IMR-90 (cell line): ENCODE data around the gene ABI3BP. TPM values are rescaled to one million over a fixed set of nuclear protein-coding genes. Genes with fewer than 3 reads are reported as not detected.

Experiments used
- ATAC-seq: fragments of 200-7000 bp; cut with Tn5 transposase; 2 replicates; pipeline ENCODE4 v1.9.1; 2020; ENCODE audit warnings: low read depth, mild to moderate bottlenecking, moderate library complexity
- BruUV-seq: library from RNA; stranded (reverse); fragments of 400-500 nt; replicated peaks from 2 replicates; lab custom pipeline; 2021; lab: Mats Ljungman, UMichigan
- CTCF ChIA-PET: fragments of 300-600 bp; formaldehyde crosslinking; extraction: SDS; loops from one replicate; lab custom pipeline; 2021; ENCODE audit warnings: antibody characterized with exemption; lab: Yijun Ruan, JAX
- POLR2A ChIA-PET: fragments of 300-600 bp; sonication (Branson Sonifier 250); formaldehyde crosslinking; loops from one replicate; lab custom pipeline; 2022; ENCODE audit warnings: antibody characterized with exemption; ENCODE audit not compliant: unreplicated experiment; lab: Charles Lee
- DNase-seq: peaks from one replicate; pipeline ENCODE4 v3.0.0; 2013
- H2AFZ ChIP-seq: replicated peaks from 2 replicates; pipeline ENCODE3; 2013; ENCODE audit warnings: low read length, mild to moderate bottlenecking; ENCODE audit not compliant: poor library complexity
- H2AK5ac ChIP-seq: 2 replicates; pipeline ENCODE4 v1.6.1; 2013; ENCODE audit warnings: low read depth, low read length, inconsistent platforms
- H2AK9ac ChIP-seq: replicated peaks from 2 replicates; pipeline ENCODE3; 2013; ENCODE audit warnings: mild to moderate bottlenecking, low read depth, low read length, moderate library complexity; ENCODE audit not compliant: poor library complexity
- H2BK120ac ChIP-seq: 2 replicates; pipeline ENCODE4 v1.6.1; 2013; ENCODE audit warnings: low read depth, low read length, inconsistent platforms
- H2BK15ac ChIP-seq: 3 replicates; pipeline ENCODE4 v1.6.1; 2013; ENCODE audit warnings: low read depth, low read length, inconsistent platforms
- H2BK20ac ChIP-seq: 2 replicates; pipeline ENCODE4 v1.6.1; 2013; ENCODE audit warnings: low read depth, mild to moderate bottlenecking, inconsistent platforms, low read length, moderate library complexity
- H2BK5ac ChIP-seq: 2 replicates; pipeline ENCODE4 v1.6.1; 2013; ENCODE audit warnings: mild to moderate bottlenecking, low read depth, low read length, inconsistent platforms; ENCODE audit not compliant: poor library complexity, severe bottlenecking
- H3K14ac ChIP-seq: replicated peaks from 2 replicates; pipeline ENCODE4 v1.6.1; 2013; ENCODE audit warnings: low read depth, low read length, inconsistent platforms
- H3K18ac ChIP-seq: 2 replicates; pipeline ENCODE4 v1.6.1; 2013; ENCODE audit warnings: low read depth, low read length, control low read depth
- H3K23ac ChIP-seq: 2 replicates; pipeline ENCODE4 v1.6.1; 2013; ENCODE audit warnings: low read depth, low read length, inconsistent platforms
- H3K27ac ChIP-seq: 2 replicates; pipeline ENCODE4 v1.5.1; 2013; ENCODE audit warnings: mild to moderate bottlenecking, control low read depth, low read length; ENCODE audit not compliant: insufficient read depth
- H3K27me3 ChIP-seq: 2 replicates; pipeline ENCODE4 v1.6.1; 2013; ENCODE audit warnings: low read length; ENCODE audit not compliant: control insufficient read depth, insufficient read depth
- H3K36me3 ChIP-seq: 2 replicates; pipeline ENCODE4 v1.6.1; 2013; ENCODE audit warnings: low read length, mixed read lengths; ENCODE audit not compliant: control insufficient read depth, insufficient read depth
- H3K4ac ChIP-seq: 2 replicates; pipeline ENCODE4 v1.6.1; 2013; ENCODE audit warnings: low read depth, low read length, inconsistent platforms
- H3K4me1 ChIP-seq: 2 replicates; pipeline ENCODE4 v1.6.1; 2013; ENCODE audit warnings: low read length, mixed read lengths; ENCODE audit not compliant: control insufficient read depth, insufficient read depth
- H3K4me2 ChIP-seq: 2 replicates; pipeline ENCODE4 v1.6.1; 2013; ENCODE audit warnings: low read depth, mild to moderate bottlenecking, control low read depth, low read length, moderate library complexity
- H3K4me3 ChIP-seq: 2 replicates; pipeline ENCODE4 v1.5.1; 2013; ENCODE audit warnings: low read depth, mild to moderate bottlenecking, control low read depth, low read length, moderate library complexity; ENCODE audit not compliant: insufficient read depth
- H3K56ac ChIP-seq: 2 replicates; pipeline ENCODE4 v1.6.1; 2013; ENCODE audit warnings: low read length, inconsistent platforms; ENCODE audit not compliant: insufficient read depth; ENCODE audit errors: extremely low read depth
- H3K79me1 ChIP-seq, 2 experiments: 2 replicates each; pipeline ENCODE4 v1.6.1; 2013; ENCODE audit warnings: low read length in 2 of 2, inconsistent platforms in 1 of 2, low read depth in 1 of 2
- H3K9ac ChIP-seq: 2 replicates; pipeline ENCODE4 v1.6.1; 2013; ENCODE audit warnings: low read depth, low read length, control low read depth
- H3K9me1 ChIP-seq: 2 replicates; pipeline ENCODE4 v1.6.1; 2013; ENCODE audit warnings: low read length, inconsistent platforms; ENCODE audit not compliant: insufficient read depth
- H3K9me3 ChIP-seq: 2 replicates; pipeline ENCODE4 v1.6.1; 2013; ENCODE audit warnings: low read length; ENCODE audit not compliant: control insufficient read depth, insufficient read depth
- H4K20me1 ChIP-seq: 2 replicates; pipeline ENCODE4 v1.6.1; 2013; ENCODE audit warnings: low read length, inconsistent platforms; ENCODE audit not compliant: insufficient read depth
- H4K5ac ChIP-seq: 2 replicates; pipeline ENCODE4 v1.6.1; 2013; ENCODE audit warnings: mild to moderate bottlenecking, low read depth, low read length, control low read depth
- H4K8ac ChIP-seq, 2 experiments: 2 replicates each; pipeline ENCODE4 v1.6.1; 2013; ENCODE audit warnings: low read depth in 2 of 2, low read length in 2 of 2, control low read depth in 1 of 2, inconsistent platforms in 1 of 2
- H4K91ac ChIP-seq: 2 replicates; pipeline ENCODE4 v1.6.1; 2013; ENCODE audit warnings: low read depth, low read length, inconsistent platforms; ENCODE audit not compliant: insufficient read depth
- BHLHE40 ChIP-seq: fragments of 150-350 bp; IDR thresholded peaks from 2 replicates; pipeline ENCODE4 v1.6.1; 2016; ENCODE audit warnings: mild to moderate bottlenecking, low read depth, low read length
- CEBPB ChIP-seq: IDR thresholded peaks from 2 replicates; pipeline ENCODE4 v1.6.1; 2012; ENCODE audit warnings: low read depth, low read length, improper control_type of control experiment
- RAD21 ChIP-seq: IDR thresholded peaks from 2 replicates; pipeline ENCODE4 v1.6.1; 2012; ENCODE audit warnings: low read length, improper control_type of control experiment
- WGBS, 2 experiments: methylation state at CpG; one replicate each; pipeline versions ENCODE4 v1.1.5 to v1.1.7; 2013; ENCODE audit warnings: missing lambda C conversion rate in 2 of 2; ENCODE audit not compliant: insufficient read length in 1 of 2; ENCODE audit errors: extremely low coverage in 2 of 2; 5-methylcytosine and 5-hydroxymethylcytosine counted together
- dilution Hi-C: fragments of 300-500 bp; cut with HindIII; formaldehyde crosslinking; loops from one replicate; pipeline ENCODE4 v1.14.3; 2018; ENCODE audit warnings: low sequenced_read_pairs; ENCODE audit not compliant: unreplicated experiment
- in situ Hi-C: fragments of 300-500 bp; cut with MboI; formaldehyde crosslinking; loops from 3 replicates; pipeline ENCODE4 v1.14.3; 2019; ENCODE audit warnings: low sequenced_read_pairs, inconsistent platforms, mixed read lengths
- intact Hi-C: fragments of 100-400 bp; cut with micrococcal nuclease; formaldehyde crosslinking; loops from 2 replicates; pipeline ENCODE4 v1.10.0; 2022
- polyA plus RNA-seq, 3 experiments: library from polyadenylated mRNA; depleted of rRNA; stranded (reverse); fragments of >200 nt; gene quantifications; 2 replicates each; pipeline ENCODE4 v1.2.3, GENCODE V29; 2012; ENCODE audit warnings: low replicate concordance in 1 of 3
- total RNA-seq: library from RNA; depleted of rRNA; stranded (reverse); fragments of >200 nt; gene quantifications from 2 replicates; pipeline ENCODE4 v1.2.3, GENCODE V29; 2012

Gene ABI3BP
- total and polyA plus RNA-seq, 2 of the 4 experiments (the other 2 are of a cell fraction), result 3.0 to 26.7 TPM

DNA sequence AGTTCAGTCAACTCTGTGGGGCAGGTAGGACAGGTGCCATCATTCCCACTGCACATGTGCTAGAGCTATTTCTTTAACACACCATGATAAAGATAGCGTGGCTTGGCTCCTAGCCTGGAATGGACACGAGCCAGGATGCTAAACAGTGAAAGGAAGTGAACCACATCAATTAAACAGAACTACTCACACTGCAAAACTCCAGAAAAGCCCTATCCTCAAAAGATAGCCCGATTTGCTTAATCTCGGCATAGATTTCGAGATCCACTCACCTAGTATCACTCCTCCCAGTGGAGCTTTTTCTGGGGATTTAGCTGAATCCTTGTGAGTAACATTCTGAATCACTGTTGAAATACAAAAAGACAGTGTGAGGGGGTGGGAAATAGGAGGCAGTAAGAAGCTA lies 118.0 kb downstream of the ABI3BP start:
- Histone ChIP-seq H3K14ac (no peak overlapping the region), H3K4me2 (peak overlapping the region; percentile 32; the same call in 1 of the 2 replicates), H2AK5ac (no peak overlapping the region), H3K9ac (no peak overlapping the region), H4K91ac (no peak overlapping the region), H3K9me3 (no peaks in the 10 kb centered on the region), H3K79me1 (no peaks in the 10 kb centered on the region), H3K23ac (no peak overlapping the region), H4K5ac (no peak overlapping the region), H3K4ac (no peak overlapping the region), H2BK15ac (no peak overlapping the region), H3K4me1 (peaks cover 3% of the 10 kb centered on the region; the same call in 1 of the 2 replicates), H3K56ac (no peak overlapping the region), H4K20me1 (no peaks in the 10 kb centered on the region), H2AK9ac (no peak overlapping the region), H2AFZ (no peak overlapping the region), H3K9me1 (no peaks in the 10 kb centered on the region), H3K27me3 (peaks cover 2% of the 10 kb centered on the region; the same call in 1 of the 2 replicates), H3K4me3 (no peak overlapping the region), H3K27ac (no peak overlapping the region), H2BK120ac (no peak overlapping the region), H2BK20ac (no peak overlapping the region), H3K18ac (no peak overlapping the region), H2BK5ac (no peak overlapping the region), H3K36me3 (no peaks in the 10 kb centered on the region), H4K8ac (no peak overlapping the region)
- WGBS, 2 experiments, result no CpG with 5 or more reads among the region's 5 CpGs
- ChIA-PET CTCF (interaction anchor here (0.9 kb wide), 1 partner anchor 17 kb away, joined by 3 read pairs; no protein-coding TSS in a partner anchor), POLR2A (no interaction called here)
- DNase-seq, result peak; percentile 88
- BruUV-seq, result no TSS peak
- in situ Hi-C loops (no loop called here), dilution Hi-C loops (no loop called here), intact Hi-C loops (no loop called here)
- peak; percentile 80 for ATAC-seq
- TF ChIP-seq BHLHE40 (peak; percentile 49; the same call in 1 of the 2 replicates), CEBPB (peak; percentile 62), RAD21 (no peak)
